G401 (cell line): ENCODE measurements around the gene DSG2. TPM values are rescaled to one million over a fixed set of nuclear protein-coding genes. Genes with fewer than 3 reads are reported as not detected.

Source experiments
- DNase-seq: peaks from one replicate; pipeline ENCODE4 v3.0.0-alpha.2; 2015; ENCODE audit warnings: low spot score
- in situ Hi-C: cut with HindIII; loops from 2 replicates; pipeline ENCODE4 v1.10.0; 2016; ENCODE audit warnings: low sequenced_read_pairs, mixed read lengths
- total RNA-seq: library from RNA; depleted of rRNA; stranded (reverse); fragments of >200 nt; shearing (Covaris generic); gene quantifications from 2 replicates; pipeline ENCODE4 v1.2.3, GENCODE V29; 2014; rRNA removed

DSG2 gene
- total RNA-seq, 1 experiment from 2014 or later = 1.4 TPM

DNA sequence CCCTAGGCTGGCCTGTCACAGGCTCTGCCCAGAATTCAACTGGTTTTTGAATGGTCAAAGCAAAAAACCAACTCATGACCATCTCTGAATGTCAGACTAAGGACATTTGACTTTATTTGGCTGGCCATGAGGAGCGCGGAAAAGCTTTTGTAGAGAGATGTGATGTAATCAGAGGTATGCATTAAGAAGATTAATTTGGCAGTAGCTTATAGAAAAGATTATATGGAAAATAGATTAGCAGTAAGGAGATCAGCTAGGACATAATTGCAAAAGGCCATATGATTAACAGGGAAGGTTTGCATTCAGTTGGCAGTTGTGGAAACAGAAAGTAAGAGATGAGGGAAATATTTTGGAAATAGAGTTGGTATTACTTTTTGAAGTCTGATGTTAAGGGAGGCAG lies 81.4 kb downstream of the DSG2 start:
- in situ Hi-C loops = no loop called here
- no peak for DNase-seq

DNA sequence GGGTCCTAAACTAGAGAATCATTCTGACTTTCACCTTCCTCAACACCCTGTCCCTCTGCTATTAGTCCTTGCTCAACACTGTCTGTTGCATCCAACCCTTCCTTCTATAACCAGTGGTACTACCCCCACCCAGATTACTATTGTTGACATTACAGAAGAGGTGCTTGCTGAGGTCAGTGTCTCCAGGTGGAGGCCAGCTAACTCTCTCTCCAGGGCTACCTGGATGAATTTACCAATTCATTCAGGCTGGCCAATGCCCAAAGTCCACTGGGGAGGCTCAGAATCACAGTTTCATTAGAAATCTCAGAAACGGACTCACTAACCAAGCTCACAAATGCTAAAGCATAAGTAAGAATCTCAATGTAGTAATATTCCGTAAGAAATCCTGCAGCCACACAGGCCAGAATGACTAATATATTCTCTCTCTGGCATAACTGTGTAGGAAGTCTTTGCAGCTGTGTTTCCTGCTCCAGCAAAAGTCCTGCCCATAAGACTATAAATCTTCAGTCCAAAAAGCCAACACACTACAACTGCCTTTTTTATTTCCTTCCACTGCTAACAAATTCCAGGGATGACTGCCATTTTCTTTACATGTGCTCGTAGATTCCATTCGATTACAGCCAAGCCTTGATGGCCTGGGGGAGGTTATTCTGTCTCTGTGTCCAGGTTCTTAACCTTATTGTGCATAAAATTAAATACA lies 83.7 kb downstream of the DSG2 start:
- no peak for DNase-seq
- in situ Hi-C loops = no loop called here

DNA sequence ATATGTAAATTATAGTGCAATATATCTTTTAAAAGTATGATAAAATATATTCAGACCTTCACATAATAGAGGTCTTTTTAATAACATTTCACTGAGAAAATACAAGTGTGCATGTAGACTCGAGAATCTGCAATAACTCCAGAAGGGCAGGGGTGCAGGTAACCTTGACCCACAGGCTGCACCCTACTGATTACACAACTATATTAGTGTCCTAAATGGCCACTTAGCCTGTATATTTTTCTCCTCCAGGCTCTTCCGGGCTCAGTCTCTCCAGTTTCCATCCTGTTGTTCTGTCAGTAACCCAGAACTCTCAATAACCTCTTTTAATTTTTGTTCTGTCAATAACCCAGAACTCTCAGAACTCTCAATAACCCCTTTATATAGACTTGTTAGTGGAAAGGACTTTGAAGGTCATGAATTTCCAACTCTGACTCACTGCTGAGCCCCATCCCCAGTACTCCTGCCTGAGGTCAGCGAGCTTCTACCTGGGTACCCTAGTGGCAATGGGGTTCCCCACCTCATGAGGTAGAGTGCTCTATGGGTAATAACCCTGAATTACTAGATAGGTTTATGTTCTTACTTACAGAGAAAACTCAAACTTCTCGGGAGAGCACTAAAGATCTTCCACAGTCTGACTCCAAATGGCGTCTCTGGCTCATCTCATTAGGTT lies 85.3 kb downstream of the DSG2 start:
- DNase-seq = no peak
- in situ Hi-C loops = no loop called here

DNA sequence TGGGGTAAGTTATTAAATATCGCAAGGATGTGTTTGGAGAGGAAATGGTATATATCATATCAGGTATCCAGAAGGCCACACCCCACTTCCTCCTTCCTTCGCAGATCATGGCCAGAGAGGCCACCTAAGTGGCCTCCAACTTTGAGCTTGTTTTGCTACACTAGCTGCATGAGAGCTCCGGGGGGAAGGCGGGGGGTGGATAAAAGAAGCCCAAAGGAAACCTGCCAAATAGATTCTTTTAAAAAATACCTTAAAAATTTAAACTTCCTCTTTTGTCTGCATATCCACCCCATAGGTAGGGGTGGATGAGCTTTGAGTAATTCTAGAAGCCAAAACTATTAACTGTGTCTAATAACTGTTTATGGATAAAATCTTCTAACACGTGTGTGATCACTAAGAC lies 88.0 kb downstream of the DSG2 start:
- in situ Hi-C loops = no loop called here
- no peak for DNase-seq

DNA sequence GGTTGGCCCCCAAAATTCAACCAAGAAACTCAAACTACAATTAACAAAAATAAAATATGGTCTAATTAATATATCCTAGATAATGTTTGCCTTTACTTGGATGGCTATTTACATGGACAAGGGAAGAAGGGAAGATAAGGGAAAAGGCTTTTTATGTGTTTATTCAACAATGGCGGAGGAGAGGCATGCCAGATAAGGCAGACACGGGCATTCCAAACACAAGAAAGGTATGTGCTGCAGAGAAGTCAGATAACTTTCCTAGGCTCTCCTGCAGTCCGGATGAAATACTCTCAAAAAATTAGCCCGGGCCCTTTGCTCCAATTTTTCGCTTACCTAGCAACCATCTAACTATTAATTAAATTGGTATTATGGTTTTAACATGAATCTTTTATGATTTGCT lies 88.6 kb downstream of the DSG2 start:
- no peak for DNase-seq
- in situ Hi-C loops = no loop called here

DNA sequence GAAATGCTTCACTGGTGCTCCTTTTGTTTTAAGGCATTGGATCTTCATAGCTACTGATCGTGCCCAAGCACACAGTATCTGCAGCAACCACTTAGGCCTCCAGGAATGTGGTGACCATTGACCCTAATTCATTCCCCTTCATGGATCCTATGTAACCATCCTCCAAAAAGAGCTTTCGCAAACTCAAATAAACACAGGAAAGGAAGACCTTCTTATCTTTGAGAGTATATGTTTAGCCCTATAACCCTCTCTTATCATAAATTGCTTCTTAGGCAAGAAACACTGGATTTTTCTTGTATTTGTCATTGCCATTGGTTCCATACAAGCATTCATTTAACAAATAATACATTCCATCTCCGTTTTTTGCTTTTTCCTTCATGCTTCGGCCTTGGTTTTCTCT lies 89.6 kb downstream of the DSG2 start:
- DNase-seq = no peak
- in situ Hi-C loops = no loop called here

DNA sequence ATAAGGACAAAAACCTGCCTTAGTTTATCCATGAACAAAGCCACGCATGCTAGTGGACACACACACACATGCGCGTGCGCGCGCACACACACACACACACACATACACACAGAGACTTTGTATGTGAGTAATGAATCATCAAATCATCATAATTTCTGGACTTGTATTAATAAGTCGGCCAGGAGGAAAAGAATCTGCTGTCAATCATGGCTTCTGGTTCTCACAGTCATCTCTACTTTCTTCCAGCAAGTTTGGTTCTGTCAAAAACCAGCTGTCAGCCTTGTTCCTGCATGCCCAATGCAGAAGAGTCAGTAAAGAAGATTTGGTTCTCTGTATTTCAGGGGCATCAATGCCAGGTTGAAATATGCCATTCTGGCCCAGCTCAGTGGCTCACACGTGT lies 92.6 kb downstream of the DSG2 start:
- in situ Hi-C loops = no loop called here
- DNase-seq = no peak

DNA sequence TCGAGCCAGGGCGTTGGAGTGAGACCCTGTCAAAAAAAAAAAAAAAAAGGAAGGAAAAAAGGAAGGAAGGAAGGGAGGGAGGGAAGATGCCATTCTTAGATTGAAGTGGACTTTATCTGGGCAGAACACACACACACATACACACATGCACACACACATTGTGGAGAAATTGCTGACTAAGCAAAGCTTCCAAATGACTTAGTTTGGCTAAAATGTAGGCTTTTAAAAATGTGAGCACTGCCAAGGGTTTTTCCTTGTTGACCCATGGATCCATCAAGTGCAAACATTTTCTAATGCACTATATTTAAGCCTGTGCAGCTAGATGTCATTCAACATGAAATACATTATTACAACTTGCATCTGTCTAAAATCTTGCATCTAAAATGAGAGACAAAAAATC lies 93.1 kb downstream of the DSG2 start:
- in situ Hi-C loops = no loop called here
- DNase-seq = no peak

DNA sequence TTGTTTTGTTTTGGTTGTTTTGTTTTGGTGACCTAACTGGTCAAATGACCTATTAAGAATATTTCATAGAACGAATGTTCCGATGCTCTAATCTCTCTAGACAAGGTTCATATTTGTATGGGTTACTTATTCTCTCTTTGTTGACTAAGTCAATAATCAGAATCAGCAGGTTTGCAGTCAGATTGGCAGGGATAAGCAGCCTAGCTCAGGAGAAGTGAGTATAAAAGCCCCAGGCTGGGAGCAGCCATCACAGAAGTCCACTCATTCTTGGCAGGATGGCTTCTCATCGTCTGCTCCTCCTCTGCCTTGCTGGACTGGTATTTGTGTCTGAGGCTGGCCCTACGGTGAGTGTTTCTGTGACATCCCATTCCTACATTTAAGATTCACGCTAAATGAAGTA lies 93.7 kb downstream of the DSG2 start, which contains the start of gene TTR:
TTR (plus strand) TSS at position 250 of the 400 bp plus-strand sequence; CDS start at position 276, 26 bp downstream.
- no peak for DNase-seq
- in situ Hi-C loops = no loop called here

DNA sequence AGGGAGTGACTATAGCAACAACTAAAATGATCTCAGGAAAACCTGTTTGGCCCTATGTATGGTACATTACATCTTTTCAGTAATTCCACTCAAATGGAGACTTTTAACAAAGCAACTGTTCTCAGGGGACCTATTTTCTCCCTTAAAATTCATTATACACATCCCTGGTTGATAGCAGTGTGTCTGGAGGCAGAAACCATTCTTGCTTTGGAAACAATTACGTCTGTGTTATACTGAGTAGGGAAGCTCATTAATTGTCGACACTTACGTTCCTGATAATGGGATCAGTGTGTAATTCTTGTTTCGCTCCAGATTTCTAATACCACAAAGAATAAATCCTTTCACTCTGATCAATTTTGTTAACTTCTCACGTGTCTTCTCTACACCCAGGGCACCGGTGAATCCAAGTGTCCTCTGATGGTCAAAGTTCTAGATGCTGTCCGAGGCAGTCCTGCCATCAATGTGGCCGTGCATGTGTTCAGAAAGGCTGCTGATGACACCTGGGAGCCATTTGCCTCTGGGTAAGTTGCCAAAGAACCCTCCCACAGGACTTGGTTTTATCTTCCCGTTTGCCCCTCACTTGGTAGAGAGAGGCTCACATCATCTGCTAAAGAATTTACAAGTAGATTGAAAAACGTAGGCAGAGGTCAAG lies 94.7 kb downstream of the DSG2 start:
- DNase-seq = no peak
- in situ Hi-C loops = no loop called here

DNA sequence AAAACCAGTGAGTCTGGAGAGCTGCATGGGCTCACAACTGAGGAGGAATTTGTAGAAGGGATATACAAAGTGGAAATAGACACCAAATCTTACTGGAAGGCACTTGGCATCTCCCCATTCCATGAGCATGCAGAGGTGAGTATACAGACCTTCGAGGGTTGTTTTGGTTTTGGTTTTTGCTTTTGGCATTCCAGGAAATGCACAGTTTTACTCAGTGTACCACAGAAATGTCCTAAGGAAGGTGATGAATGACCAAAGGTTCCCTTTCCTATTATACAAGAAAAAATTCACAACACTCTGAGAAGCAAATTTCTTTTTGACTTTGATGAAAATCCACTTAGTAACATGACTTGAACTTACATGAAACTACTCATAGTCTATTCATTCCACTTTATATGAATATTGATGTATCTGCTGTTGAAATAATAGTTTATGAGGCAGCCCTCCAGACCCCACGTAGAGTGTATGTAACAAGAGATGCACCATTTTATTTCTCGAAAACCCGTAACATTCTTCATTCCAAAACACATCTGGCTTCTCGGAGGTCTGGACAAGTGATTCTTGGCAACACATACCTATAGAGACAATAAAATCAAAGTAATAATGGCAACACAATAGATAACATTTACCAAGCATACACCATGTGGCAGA lies 97.3 kb downstream of the DSG2 start:
- in situ Hi-C loops = no loop called here

DNA sequence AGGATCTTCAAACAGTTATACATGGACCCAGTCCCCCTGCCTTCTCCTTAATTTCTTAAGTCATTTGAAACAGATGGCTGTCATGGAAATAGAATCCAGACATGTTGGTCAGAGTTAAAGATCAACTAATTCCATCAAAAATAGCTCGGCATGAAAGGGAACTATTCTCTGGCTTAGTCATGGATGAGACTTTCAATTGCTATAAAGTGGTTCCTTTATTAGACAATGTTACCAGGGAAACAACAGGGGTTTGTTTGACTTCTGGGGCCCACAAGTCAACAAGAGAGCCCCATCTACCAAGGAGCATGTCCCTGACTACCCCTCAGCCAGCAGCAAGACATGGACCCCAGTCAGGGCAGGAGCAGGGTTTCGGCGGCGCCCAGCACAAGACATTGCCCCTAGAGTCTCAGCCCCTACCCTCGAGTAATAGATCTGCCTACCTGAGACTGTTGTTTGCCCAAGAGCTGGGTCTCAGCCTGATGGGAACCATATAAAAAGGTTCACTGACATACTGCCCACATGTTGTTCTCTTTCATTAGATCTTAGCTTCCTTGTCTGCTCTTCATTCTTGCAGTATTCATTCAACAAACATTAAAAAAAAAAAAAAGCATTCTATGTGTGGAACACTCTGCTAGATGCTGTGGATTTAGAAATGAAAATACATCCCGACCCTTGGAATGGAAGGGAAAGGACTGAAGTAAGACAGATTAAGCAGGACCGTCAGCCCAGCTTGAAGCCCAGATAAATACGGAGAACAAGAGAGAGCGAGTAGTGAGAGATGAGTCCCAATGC lies 98.3 kb downstream of the DSG2 start:
- DNase-seq = no peak
- in situ Hi-C loops = no loop called here

More for the DNA sequence above, 97.3 kb downstream of the DSG2 start:
- no peak for DNase-seq

DNA sequence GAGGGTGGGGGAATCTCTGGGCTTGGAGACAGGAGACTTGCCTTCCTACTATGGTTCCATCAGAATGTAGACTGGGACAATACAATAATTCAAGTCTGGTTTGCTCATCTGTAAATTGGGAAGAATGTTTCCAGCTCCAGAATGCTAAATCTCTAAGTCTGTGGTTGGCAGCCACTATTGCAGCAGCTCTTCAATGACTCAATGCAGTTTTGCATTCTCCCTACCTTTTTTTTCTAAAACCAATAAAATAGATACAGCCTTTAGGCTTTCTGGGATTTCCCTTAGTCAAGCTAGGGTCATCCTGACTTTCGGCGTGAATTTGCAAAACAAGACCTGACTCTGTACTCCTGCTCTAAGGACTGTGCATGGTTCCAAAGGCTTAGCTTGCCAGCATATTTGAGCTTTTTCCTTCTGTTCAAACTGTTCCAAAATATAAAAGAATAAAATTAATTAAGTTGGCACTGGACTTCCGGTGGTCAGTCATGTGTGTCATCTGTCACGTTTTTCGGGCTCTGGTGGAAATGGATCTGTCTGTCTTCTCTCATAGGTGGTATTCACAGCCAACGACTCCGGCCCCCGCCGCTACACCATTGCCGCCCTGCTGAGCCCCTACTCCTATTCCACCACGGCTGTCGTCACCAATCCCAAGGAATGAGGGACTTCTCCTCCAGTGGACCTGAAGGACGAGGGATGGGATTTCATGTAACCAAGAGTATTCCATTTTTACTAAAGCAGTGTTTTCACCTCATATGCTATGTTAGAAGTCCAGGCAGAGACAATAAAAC lies 100.2 kb downstream of the DSG2 start:
- DNase-seq = peak; percentile 9
- in situ Hi-C loops = no loop called here

Other genes with a start within 250 kb of the DSG2 start
- gene DSG1, start 180.0 kb upstream of the DSG2 start, total RNA-seq = not detected in 2 replicates
- not detected in 2 replicates for gene DSG4, start 121.4 kb upstream of the DSG2 start, total RNA-seq
- gene DSG3, start 50.4 kb upstream of the DSG2 start, total RNA-seq = not detected in 2 replicates
- not detected in 2 replicates for gene TTR, start 93.7 kb downstream of the DSG2 start, total RNA-seq
- gene B4GALT6, start 186.4 kb downstream of the DSG2 start, total RNA-seq = 0.75 TPM in 1 of 2 replicates, not detected in the other